NCI-H1930 (cell line): ENCODE measurements around the gene HTRA2.
A peak's percentile ranks its signal among the peaks of the same experiment; 100 is the strongest.

Source experiments
- DNase-seq, 2 experiments: peaks; one replicate each; lab custom pipeline; 2025; lab: John Stamatoyannopoulos, UW

Gene HTRA2

GRCh38 chr2:74515981-74516633 is 13.6 kb upstream of the HTRA2 start:
- no peak for DNase-seq

GRCh38 chr2:74516650-74517049 is 13.1 kb upstream of the HTRA2 start:
- DNase-seq: no peak

GRCh38 chr2:74522516-74522915 is 7.2 kb upstream of the HTRA2 start:
- no peak for DNase-seq

- DNase-seq: no peak
Measured at GRCh38 chr2:74524005-74524404, 5.7 kb upstream of the HTRA2 start.

- DNase-seq: no peak
Measured at GRCh38 chr2:74524955-74525716, 4.6 kb upstream of the HTRA2 start.

- DNase-seq: no peak
Measured at GRCh38 chr2:74525717-74526648, 3.8 kb upstream of the HTRA2 start, which contains the start of gene DQX1. TSS of gene DQX1 (minus strand) at chr2:74526231. CDS start at chr2:74525729, 502 bp downstream.

- no peak for DNase-seq
Measured at GRCh38 chr2:74526649-74527230, 3.0 kb upstream of the HTRA2 start.

- DNase-seq: no peak
Measured at GRCh38 chr2:74527741-74528140, 2.0 kb upstream of the HTRA2 start.

- no peak for DNase-seq
Measured at GRCh38 chr2:74528600-74529356, 955 bp upstream of the HTRA2 start.

- DNase-seq: no peak
Measured at GRCh38 chr2:74530239-74531187, 780 bp downstream of the HTRA2 start.

GRCh38 chr2:74531666-74532065 is 1.9 kb downstream of the HTRA2 start:
- DNase-seq: no peak

- DNase-seq: peak in 1 of 2 experiments; percentile 13
Measured at GRCh38 chr2:74532222-74532621, 2.5 kb downstream of the HTRA2 start.

- no peak for DNase-seq
Measured at GRCh38 chr2:74533464-74533863, 3.7 kb downstream of the HTRA2 start.

GRCh38 chr2:74534411-74534810 is 4.7 kb downstream of the HTRA2 start:
- DNase-seq: no peak

- no peak for DNase-seq
Measured at GRCh38 chr2:74535440-74535965, 5.8 kb downstream of the HTRA2 start.

GRCh38 chr2:74536166-74536950 is 6.6 kb downstream of the HTRA2 start:
- DNase-seq: no peak

GRCh38 chr2:74537140-74537539 is 7.4 kb downstream of the HTRA2 start:
- no peak for DNase-seq

- DNase-seq: no peak
Measured at GRCh38 chr2:74538881-74539339, 9.2 kb downstream of the HTRA2 start.

- DNase-seq: no peak
Measured at GRCh38 chr2:74540291-74540690, 10.6 kb downstream of the HTRA2 start.
